Jurkat, Clone E6-1 (cell line): ENCODE data around the gene ATXN2.

Experiments used
- DNase-seq: peaks from one replicate; pipeline ENCODE4 v3.0.0-alpha.2; 2011; ENCODE audit warnings: low read depth, low spot score
- H3K4me3 ChIP-seq: 2 replicates; pipeline ENCODE4 v1.5.1; 2011; ENCODE audit warnings: mild to moderate bottlenecking, low read length, control low read depth, moderate library complexity

Gene ATXN2

GRCh38 chr12:111429828-111430432 is 169.2 kb downstream of the ATXN2 start:
- DNase-seq: no peak
- H3K4me3 ChIP-seq: no peak overlapping the region

- DNase-seq: no peak
- no peak overlapping the region; the same call in 1 of the 2 replicates for H3K4me3 ChIP-seq
These were observed 170.4 kb downstream of the ATXN2 start for GRCh38 chr12:111428728-111429175.

DNA sequence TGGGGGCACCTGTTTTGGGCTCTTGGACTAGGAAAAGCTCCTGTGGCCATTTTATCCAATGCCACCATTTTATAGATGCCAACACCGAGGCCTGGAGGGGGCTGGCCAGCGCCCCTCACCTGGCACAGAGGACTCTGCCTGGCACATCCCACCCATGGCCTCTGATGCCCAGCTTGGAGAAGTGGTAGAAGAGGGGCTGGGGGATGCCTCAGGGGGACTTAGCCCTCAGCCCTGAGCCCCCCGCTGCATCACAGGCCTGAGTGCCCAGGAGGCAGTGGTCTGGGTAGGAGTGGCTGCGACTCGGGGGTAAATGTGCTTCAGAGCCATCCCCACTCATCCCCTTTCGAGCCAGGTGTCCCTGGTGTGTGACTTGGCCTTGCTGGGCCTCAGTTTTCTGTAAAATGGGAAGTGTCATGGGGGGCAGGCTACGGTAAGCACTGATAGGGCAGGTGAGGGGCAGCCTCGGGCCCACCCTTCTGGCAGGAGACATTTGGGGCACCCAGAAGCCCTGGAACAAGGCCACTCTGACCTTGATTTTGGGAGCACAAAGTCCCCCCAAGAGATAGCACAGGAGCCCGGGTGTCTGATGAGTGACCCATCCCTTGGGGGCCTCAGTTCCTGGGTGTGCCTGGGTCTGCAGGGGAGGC is 170.9 kb downstream of the ATXN2 start:
- no peak for DNase-seq
- no peak overlapping the region; the same call in 1 of the 2 replicates for H3K4me3 ChIP-seq

DNA sequence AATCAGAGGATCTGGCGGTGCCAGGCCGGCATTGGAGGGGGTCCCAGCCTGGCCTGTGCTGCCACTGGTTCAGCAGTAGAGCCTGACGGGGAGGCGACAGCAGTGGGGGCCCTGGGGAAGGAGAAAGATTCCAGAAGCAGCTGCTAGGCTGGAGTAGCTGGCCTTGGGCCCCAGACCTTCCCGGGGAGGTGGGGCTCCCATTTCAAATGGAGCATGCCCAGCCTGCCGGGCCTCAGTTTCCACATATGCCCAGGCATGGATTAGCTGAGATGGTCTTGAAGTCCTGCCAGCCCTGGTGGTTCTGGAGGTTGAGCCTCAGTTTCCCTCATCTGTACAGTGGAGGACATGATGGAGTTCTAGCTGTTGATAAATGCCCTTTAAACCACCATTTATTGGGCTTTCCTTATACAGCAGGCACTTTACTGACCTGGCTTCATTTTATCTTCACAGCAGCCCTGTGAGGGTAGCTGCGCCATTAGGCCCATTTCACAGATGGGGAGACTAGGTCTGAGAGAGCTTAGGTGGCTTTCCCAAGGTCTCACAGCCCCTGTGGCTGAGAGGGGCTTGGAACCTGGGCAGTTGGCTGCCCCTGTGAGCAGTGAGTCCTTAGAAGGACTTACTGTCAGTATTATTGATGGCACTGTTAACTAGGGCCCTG is 171.6 kb downstream of the ATXN2 start:
- DNase-seq: no peak

GRCh38 chr12:111426344-111427185 is 172.6 kb downstream of the ATXN2 start:
- H3K4me3 ChIP-seq: no peak overlapping the region
- DNase-seq: no peak

More for the DNA sequence above, 171.6 kb downstream of the ATXN2 start:
- H3K4me3 ChIP-seq: no peak overlapping the region

- H3K4me3 ChIP-seq: no peak overlapping the region
- no peak for DNase-seq
These were observed 173.5 kb downstream of the ATXN2 start for GRCh38 chr12:111425655-111426054.

- H3K4me3 ChIP-seq: no peak overlapping the region
- DNase-seq: no peak
These were observed 174.3 kb downstream of the ATXN2 start for GRCh38 chr12:111424793-111425251.

- no peak for DNase-seq
- no peak overlapping the region for H3K4me3 ChIP-seq
These were observed 174.8 kb downstream of the ATXN2 start for GRCh38 chr12:111424189-111424792.

GRCh38 chr12:111420494-111420893 is 178.6 kb downstream of the ATXN2 start:
- no peak overlapping the region for H3K4me3 ChIP-seq
- DNase-seq: no peak

GRCh38 chr12:111419784-111420183 is 179.3 kb downstream of the ATXN2 start:
- no peak for DNase-seq
- no peak overlapping the region for H3K4me3 ChIP-seq

- no peak overlapping the region for H3K4me3 ChIP-seq
- no peak for DNase-seq
These were observed 180.6 kb downstream of the ATXN2 start for GRCh38 chr12:111418594-111418880.

- no peak for DNase-seq
- no peak overlapping the region for H3K4me3 ChIP-seq
These were observed 181.1 kb downstream of the ATXN2 start for GRCh38 chr12:111417784-111418593.

DNA sequence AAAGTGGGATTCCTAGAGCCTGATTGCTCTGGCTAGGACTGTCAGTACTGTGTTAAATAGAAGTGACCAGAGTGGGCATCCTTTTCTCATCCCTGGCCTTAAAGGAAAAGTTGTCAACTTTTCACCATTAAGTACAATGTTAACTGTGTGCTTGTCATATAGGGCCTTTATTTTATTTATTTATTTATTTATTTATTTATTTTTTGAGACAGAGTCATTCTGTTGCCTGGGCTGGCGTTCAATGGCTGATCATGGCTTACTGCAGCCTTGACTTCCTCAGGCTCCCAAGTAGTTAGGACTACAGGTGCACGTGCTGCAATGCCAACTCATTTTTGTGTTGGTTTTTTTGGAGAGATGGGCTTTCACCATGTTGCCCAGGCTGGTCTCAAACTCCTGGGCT is 181.8 kb downstream of the ATXN2 start:
- no peak for DNase-seq
- no peak overlapping the region for H3K4me3 ChIP-seq

GRCh38 chr12:111414711-111415252 is 184.3 kb downstream of the ATXN2 start:
- H3K4me3 ChIP-seq: no peak overlapping the region
- DNase-seq: no peak

DNA sequence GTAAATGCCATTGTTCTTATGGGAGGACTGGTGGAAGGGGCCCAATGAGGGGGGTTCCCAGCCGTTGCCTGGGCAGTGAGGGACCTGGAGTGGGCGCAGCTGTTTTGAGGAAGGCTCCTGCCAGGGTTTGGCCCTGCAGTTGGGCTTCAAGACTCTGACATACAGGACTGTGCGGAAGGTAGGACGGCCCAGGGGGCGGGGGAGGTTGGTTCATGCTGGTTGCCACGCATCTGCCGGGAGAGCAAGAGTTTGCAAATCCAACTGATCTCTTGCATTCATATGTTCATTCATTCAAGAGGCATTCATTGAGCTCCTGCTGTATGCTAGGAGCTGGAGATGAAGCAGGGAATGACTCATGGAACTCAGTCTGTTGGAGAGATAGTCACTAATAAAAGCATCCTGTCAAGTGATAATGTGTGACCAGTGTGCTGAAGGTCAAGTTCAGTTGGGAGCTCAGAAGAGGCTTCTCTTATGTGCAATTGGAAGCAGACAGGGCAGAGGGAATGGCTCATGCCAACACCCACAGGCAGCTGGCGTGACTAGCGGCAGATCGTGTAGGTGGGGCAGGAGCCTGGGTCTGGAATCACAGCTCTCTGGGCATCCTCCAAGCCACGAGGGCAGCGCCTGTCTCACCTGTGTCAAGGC is 185.6 kb downstream of the ATXN2 start:
- H3K4me3 ChIP-seq: no peak overlapping the region
- no peak for DNase-seq

DNA sequence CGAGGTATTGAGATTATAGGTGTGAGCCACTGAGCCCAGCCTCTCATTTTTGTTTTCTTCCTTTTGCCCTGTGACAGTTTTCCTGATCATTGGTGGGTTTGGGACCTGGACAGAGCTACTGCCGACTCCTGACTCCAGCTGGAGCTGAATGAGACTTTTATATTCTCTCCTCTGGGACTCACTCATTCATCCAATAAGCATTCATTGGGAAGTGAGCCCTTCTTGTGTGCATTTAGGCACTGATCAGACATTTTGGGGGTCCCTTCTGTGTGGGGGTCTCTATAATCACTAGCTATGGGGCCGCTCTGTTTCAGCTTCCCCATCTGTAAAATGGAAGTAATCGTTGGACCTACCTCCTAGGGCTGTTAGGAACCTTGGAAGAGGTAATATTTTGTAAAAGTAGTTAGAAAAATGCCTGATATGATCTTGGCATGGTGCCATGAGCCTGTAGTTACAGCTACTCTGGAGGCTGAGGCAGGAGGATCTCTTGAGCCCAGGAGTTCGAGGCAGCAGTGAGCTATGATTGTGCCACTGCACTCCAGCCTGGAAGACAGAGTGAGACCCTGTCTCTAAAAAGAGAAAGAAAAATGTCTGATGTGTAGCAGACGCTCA is 186.2 kb downstream of the ATXN2 start:
- no peak for DNase-seq
- no peak overlapping the region for H3K4me3 ChIP-seq

GRCh38 chr12:111412007-111412829 is 186.9 kb downstream of the ATXN2 start:
- no peak for DNase-seq
- no peak overlapping the region for H3K4me3 ChIP-seq
